Activated naive CD4-positive, alpha-beta T cell treated with anti-CD3 and anti-CD28 coated beads, Interleukin-2, amount 50 U/mL, for 24 hours (primary cell): Measurements from ENCODE around the gene RGS5.

Experiments
- H3K27ac Mint-ChIP-seq: one replicate; pipeline ENCODE4 v1.8.0; 2021; ENCODE audit warnings: mild to moderate bottlenecking, mixed read lengths
- H3K27me3 Mint-ChIP-seq: one replicate; pipeline ENCODE4 v1.8.0; 2021; ENCODE audit warnings: mixed read lengths
- H3K36me3 Mint-ChIP-seq: one replicate; pipeline ENCODE4 v1.8.0; 2021; ENCODE audit warnings: mixed read lengths
- H3K4me1 Mint-ChIP-seq: one replicate; pipeline ENCODE4 v1.8.0; 2021; ENCODE audit warnings: mixed read lengths
- H3K4me3 Mint-ChIP-seq: one replicate; pipeline ENCODE4 v1.8.0; 2021; ENCODE audit warnings: mild to moderate bottlenecking, mixed read lengths
- H3K9me3 Mint-ChIP-seq: one replicate; pipeline ENCODE4 v1.8.0; 2021; ENCODE audit warnings: mixed read lengths

The RGS5 gene

GRCh38 chr1:163168053-163168452 is 34.7 kb downstream of the RGS5 start:
- Mint-ChIP-seq H3K4me3 (no peak overlapping the region), H3K9me3 (no peaks in the 10 kb centered on the region), H3K36me3 (peaks cover 7% of the 10 kb centered on the region), H3K4me1 (no peaks in the 10 kb centered on the region), H3K27ac (no peak overlapping the region), H3K27me3 (peaks cover 2% of the 10 kb centered on the region)

- Mint-ChIP-seq H3K9me3 (no peaks in the 10 kb centered on the region), H3K27me3 (peaks cover 2% of the 10 kb centered on the region), H3K4me3 (no peak overlapping the region), H3K36me3 (peaks cover 7% of the 10 kb centered on the region), H3K27ac (no peak overlapping the region), H3K4me1 (no peaks in the 10 kb centered on the region)
These were observed 35.7 kb downstream of the RGS5 start for GRCh38 chr1:163166886-163167555.

GRCh38 chr1:163165119-163165518 is 37.6 kb downstream of the RGS5 start:
- no peaks in the 10 kb centered on the region for H3K4me1 Mint-ChIP-seq
- peaks cover 2% of the 10 kb centered on the region for H3K27me3 Mint-ChIP-seq
- no peak overlapping the region for H3K27ac Mint-ChIP-seq
- no peaks in the 10 kb centered on the region for H3K9me3 Mint-ChIP-seq
- peaks cover 7% of the 10 kb centered on the region for H3K36me3 Mint-ChIP-seq
- H3K4me3 Mint-ChIP-seq, result no peak overlapping the region

- H3K4me1 Mint-ChIP-seq, result no peaks in the 10 kb centered on the region
- H3K27ac Mint-ChIP-seq, result no peak overlapping the region
- H3K4me3 Mint-ChIP-seq, result no peak overlapping the region
- no peaks in the 10 kb centered on the region for H3K9me3 Mint-ChIP-seq
- H3K36me3 Mint-ChIP-seq, result peaks cover 8% of the 10 kb centered on the region
- H3K27me3 Mint-ChIP-seq, result no peaks in the 10 kb centered on the region
These were observed 38.7 kb downstream of the RGS5 start for GRCh38 chr1:163163881-163164582.

- H3K36me3 Mint-ChIP-seq, result peaks cover 9% of the 10 kb centered on the region
- no peaks in the 10 kb centered on the region for H3K27me3 Mint-ChIP-seq
These were observed 39.6 kb downstream of the RGS5 start for GRCh38 chr1:163163163-163163562.

GRCh38 chr1:163162381-163162914 is 40.3 kb downstream of the RGS5 start:
- H3K4me3 Mint-ChIP-seq, result no peak overlapping the region
- H3K27ac Mint-ChIP-seq, result no peak overlapping the region
- H3K36me3 Mint-ChIP-seq, result peaks cover 14% of the 10 kb centered on the region
- no peaks in the 10 kb centered on the region for H3K27me3 Mint-ChIP-seq
- peaks cover 5% of the 10 kb centered on the region for H3K9me3 Mint-ChIP-seq
- H3K4me1 Mint-ChIP-seq, result no peaks in the 10 kb centered on the region

More at GRCh38 chr1:163163163-163163562, 39.6 kb downstream of the RGS5 start:
- Mint-ChIP-seq H3K9me3 (peaks cover 1% of the 10 kb centered on the region), H3K27ac (no peak overlapping the region), H3K4me3 (no peak overlapping the region), H3K4me1 (no peaks in the 10 kb centered on the region)

GRCh38 chr1:163161841-163162240 is 40.9 kb downstream of the RGS5 start:
- Mint-ChIP-seq H3K4me1 (no peaks in the 10 kb centered on the region), H3K27ac (no peak overlapping the region), H3K9me3 (peaks cover 5% of the 10 kb centered on the region), H3K36me3 (peaks cover 14% of the 10 kb centered on the region), H3K4me3 (no peak overlapping the region), H3K27me3 (no peaks in the 10 kb centered on the region)

- Mint-ChIP-seq H3K4me3 (no peak overlapping the region), H3K27ac (no peak overlapping the region), H3K27me3 (no peaks in the 10 kb centered on the region), H3K36me3 (peaks cover 14% of the 10 kb centered on the region), H3K4me1 (no peaks in the 10 kb centered on the region), H3K9me3 (peaks cover 5% of the 10 kb centered on the region)
These were observed 41.4 kb downstream of the RGS5 start for GRCh38 chr1:163161337-163161736.

- Mint-ChIP-seq H3K4me3 (no peak overlapping the region), H3K27ac (no peak overlapping the region), H3K36me3 (peaks cover 7% of the 10 kb centered on the region), H3K4me1 (no peaks in the 10 kb centered on the region), H3K9me3 (peaks cover 5% of the 10 kb centered on the region), H3K27me3 (no peaks in the 10 kb centered on the region)
These were observed 47.1 kb downstream of the RGS5 start for GRCh38 chr1:163155606-163156005.

- H3K27ac Mint-ChIP-seq, result no peak overlapping the region
- H3K36me3 Mint-ChIP-seq, result no peaks in the 10 kb centered on the region
- H3K9me3 Mint-ChIP-seq, result no peaks in the 10 kb centered on the region
- H3K4me3 Mint-ChIP-seq, result no peak overlapping the region
- no peaks in the 10 kb centered on the region for H3K27me3 Mint-ChIP-seq
- no peaks in the 10 kb centered on the region for H3K4me1 Mint-ChIP-seq
These were observed 53.8 kb downstream of the RGS5 start for GRCh38 chr1:163148911-163149310.

GRCh38 chr1:163147019-163147418 is 55.7 kb downstream of the RGS5 start:
- H3K27me3 Mint-ChIP-seq, result no peaks in the 10 kb centered on the region

GRCh38 chr1:163145435-163145834 is 57.3 kb downstream of the RGS5 start:
- H3K4me3 Mint-ChIP-seq, result no peak overlapping the region

More at GRCh38 chr1:163147019-163147418, 55.7 kb downstream of the RGS5 start:
- H3K36me3 Mint-ChIP-seq, result no peaks in the 10 kb centered on the region
- H3K4me3 Mint-ChIP-seq, result no peak overlapping the region
- no peaks in the 10 kb centered on the region for H3K9me3 Mint-ChIP-seq
- no peaks in the 10 kb centered on the region for H3K4me1 Mint-ChIP-seq
- no peak overlapping the region for H3K27ac Mint-ChIP-seq

GRCh38 chr1:163144418-163144817 is 58.3 kb downstream of the RGS5 start:
- Mint-ChIP-seq H3K4me1 (no peaks in the 10 kb centered on the region), H3K27ac (no peak overlapping the region), H3K4me3 (no peak overlapping the region), H3K27me3 (no peaks in the 10 kb centered on the region), H3K36me3 (no peaks in the 10 kb centered on the region), H3K9me3 (no peaks in the 10 kb centered on the region)

More at GRCh38 chr1:163145435-163145834, 57.3 kb downstream of the RGS5 start:
- Mint-ChIP-seq H3K4me1 (no peaks in the 10 kb centered on the region), H3K36me3 (no peaks in the 10 kb centered on the region), H3K27me3 (no peaks in the 10 kb centered on the region), H3K9me3 (no peaks in the 10 kb centered on the region), H3K27ac (no peak overlapping the region)

GRCh38 chr1:163142152-163142551 is 60.6 kb downstream of the RGS5 start:
- Mint-ChIP-seq H3K27ac (no peak overlapping the region), H3K9me3 (no peaks in the 10 kb centered on the region), H3K4me1 (no peaks in the 10 kb centered on the region), H3K4me3 (no peak overlapping the region), H3K27me3 (peaks cover 3% of the 10 kb centered on the region), H3K36me3 (no peaks in the 10 kb centered on the region)

- no peaks in the 10 kb centered on the region for H3K4me1 Mint-ChIP-seq
- peaks cover 3% of the 10 kb centered on the region for H3K27me3 Mint-ChIP-seq
- H3K36me3 Mint-ChIP-seq, result no peaks in the 10 kb centered on the region
- H3K9me3 Mint-ChIP-seq, result no peaks in the 10 kb centered on the region
- H3K27ac Mint-ChIP-seq, result no peak overlapping the region
- H3K4me3 Mint-ChIP-seq, result no peak overlapping the region
These were observed 61.2 kb downstream of the RGS5 start for GRCh38 chr1:163141556-163141955.

GRCh38 chr1:163137556-163138265 is 65.0 kb downstream of the RGS5 start:
- Mint-ChIP-seq H3K9me3 (no peaks in the 10 kb centered on the region), H3K36me3 (no peaks in the 10 kb centered on the region), H3K27me3 (peaks cover 3% of the 10 kb centered on the region), H3K4me1 (no peaks in the 10 kb centered on the region), H3K4me3 (no peak overlapping the region), H3K27ac (no peak overlapping the region)
